Endothelial cell (in vitro differentiated cells): ENCODE data around the gene SAYSD1. TPM values are rescaled to one million over a fixed set of nuclear protein-coding genes. Genes with fewer than 3 reads are reported as not detected.

Experiments used
- DNase-seq: peaks from one replicate; pipeline ENCODE4 v3.0.0; 2021; ENCODE audit warnings: low spot score
- H3K27ac Mint-ChIP-seq: one replicate; pipeline ENCODE4 v1.8.0; 2021; ENCODE audit warnings: mixed read lengths, inconsistent platforms; ENCODE audit not compliant: unreplicated experiment
- H3K27me3 Mint-ChIP-seq: one replicate; pipeline ENCODE4 v1.8.0; 2021; ENCODE audit warnings: mild to moderate bottlenecking, moderate library complexity, mixed read lengths, inconsistent platforms; ENCODE audit not compliant: unreplicated experiment
- H3K36me3 Mint-ChIP-seq: one replicate; pipeline ENCODE4 v1.8.0; 2021; ENCODE audit warnings: mild to moderate bottlenecking, low read depth, mixed read lengths, inconsistent platforms; ENCODE audit not compliant: unreplicated experiment
- H3K4me1 Mint-ChIP-seq: one replicate; pipeline ENCODE4 v1.8.0; 2021; ENCODE audit warnings: mild to moderate bottlenecking, mixed read lengths, inconsistent platforms; ENCODE audit not compliant: unreplicated experiment
- H3K4me3 Mint-ChIP-seq: one replicate; pipeline ENCODE4 v1.8.0; 2021; ENCODE audit warnings: mild to moderate bottlenecking, mixed read lengths, inconsistent platforms; ENCODE audit not compliant: unreplicated experiment
- H3K9me3 Mint-ChIP-seq: one replicate; pipeline ENCODE4 v1.8.0; 2021; ENCODE audit warnings: mixed read lengths, inconsistent platforms; ENCODE audit not compliant: unreplicated experiment
- total RNA-seq: library from RNA; stranded (reverse); fragmentation: NEBNext Ultra II Directional; extraction: Animal tissue kit (Norgen Biotek cat#: 25700); gene quantifications from one replicate; pipeline ENCODE4 v1.2.1, GENCODE V29; 2021; ENCODE audit not compliant: unreplicated experiment
- TF ChIP-seq, protein P1 (sequence below): fragments of 200-600 bp; sonication (generic); IDR thresholded peaks from one replicate; pipeline ENCODE4 v1.5.0; 2021; ENCODE audit warnings: antibody characterized with exemption; ENCODE audit not compliant: unreplicated experiment

SAYSD1 gene
- total RNA-seq, 1 donor from 2014 or later: 10.8 TPM

DNA sequence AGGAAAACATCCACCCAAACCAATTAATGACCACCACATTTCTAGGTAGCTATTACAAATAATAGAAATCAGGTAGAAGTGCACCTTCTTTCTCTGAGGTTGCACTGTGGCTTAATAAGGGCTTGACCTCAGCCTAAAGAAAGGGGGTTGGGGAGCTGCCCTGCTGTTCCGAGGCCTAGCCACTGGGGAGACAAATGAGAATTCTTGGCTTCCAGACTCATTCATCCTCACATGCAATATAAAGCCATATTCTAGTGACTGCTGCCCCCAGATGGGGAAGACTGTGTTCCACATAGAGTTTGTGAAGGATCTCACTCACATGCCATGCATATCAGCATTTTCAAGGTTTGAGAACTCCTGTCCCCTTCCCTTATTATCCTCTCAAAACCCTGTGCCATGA, 22.9 kb downstream of the SAYSD1 start:
- H3K27me3 Mint-ChIP-seq: no peaks in the 10 kb centered on the region
- peak; percentile 54 for DNase-seq
- no peaks in the 10 kb centered on the region for H3K9me3 Mint-ChIP-seq
- TF ChIP-seq, protein P1, sequence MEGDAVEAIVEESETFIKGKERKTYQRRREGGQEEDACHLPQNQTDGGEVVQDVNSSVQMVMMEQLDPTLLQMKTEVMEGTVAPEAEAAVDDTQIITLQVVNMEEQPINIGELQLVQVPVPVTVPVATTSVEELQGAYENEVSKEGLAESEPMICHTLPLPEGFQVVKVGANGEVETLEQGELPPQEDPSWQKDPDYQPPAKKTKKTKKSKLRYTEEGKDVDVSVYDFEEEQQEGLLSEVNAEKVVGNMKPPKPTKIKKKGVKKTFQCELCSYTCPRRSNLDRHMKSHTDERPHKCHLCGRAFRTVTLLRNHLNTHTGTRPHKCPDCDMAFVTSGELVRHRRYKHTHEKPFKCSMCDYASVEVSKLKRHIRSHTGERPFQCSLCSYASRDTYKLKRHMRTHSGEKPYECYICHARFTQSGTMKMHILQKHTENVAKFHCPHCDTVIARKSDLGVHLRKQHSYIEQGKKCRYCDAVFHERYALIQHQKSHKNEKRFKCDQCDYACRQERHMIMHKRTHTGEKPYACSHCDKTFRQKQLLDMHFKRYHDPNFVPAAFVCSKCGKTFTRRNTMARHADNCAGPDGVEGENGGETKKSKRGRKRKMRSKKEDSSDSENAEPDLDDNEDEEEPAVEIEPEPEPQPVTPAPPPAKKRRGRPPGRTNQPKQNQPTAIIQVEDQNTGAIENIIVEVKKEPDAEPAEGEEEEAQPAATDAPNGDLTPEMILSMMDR: peak; percentile 31
- H3K36me3 Mint-ChIP-seq: no peaks in the 10 kb centered on the region
- no peak overlapping the region for H3K27ac Mint-ChIP-seq
- no peak overlapping the region for H3K4me3 Mint-ChIP-seq
- peaks cover 26% of the 10 kb centered on the region for H3K4me1 Mint-ChIP-seq

DNA sequence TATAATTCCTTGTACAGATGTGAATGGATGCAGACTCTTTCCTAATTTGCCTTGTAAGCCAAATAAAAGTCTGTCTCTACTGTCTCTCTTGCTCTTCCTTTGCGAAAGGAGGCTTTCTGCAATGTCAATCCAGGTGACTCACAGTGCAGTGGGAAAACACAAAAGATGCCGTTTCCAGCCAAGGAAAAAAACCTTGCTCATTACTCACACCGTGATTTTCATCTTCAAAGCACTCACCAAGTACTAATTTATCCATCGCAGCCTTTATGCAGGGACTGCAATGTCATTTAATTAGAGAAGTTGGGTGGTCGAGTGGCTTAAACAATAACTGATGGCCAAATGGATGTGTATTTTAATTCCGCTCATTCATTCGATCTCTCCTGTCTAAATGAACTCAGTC, 23.8 kb downstream of the SAYSD1 start:
- Mint-ChIP-seq H3K4me1 (peaks cover 26% of the 10 kb centered on the region), H3K27ac (no peak overlapping the region), H3K36me3 (peaks cover 6% of the 10 kb centered on the region), H3K4me3 (no peak overlapping the region), H3K9me3 (no peaks in the 10 kb centered on the region), H3K27me3 (no peaks in the 10 kb centered on the region)
- no peak for DNase-seq
- TF ChIP-seq, protein P1: no peak

DNA sequence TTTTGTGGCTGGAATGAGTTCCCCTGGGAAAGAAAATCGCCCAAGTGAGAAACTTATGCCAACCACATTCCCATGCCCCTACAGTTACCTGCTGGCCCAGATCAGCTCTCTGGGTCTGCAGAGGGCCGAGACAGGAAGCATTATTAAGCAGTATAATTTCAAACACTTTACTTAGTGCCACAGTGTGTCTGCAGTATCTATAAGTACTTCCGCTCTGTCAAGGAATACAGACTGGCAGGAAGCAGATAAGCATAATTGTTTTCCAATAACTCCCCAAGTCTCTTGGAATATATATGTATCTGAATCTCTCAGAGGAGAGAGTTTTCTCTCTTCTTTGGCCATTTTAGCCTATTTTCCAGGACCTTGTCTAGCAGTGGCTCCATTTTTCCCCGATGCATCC, 24.9 kb downstream of the SAYSD1 start:
- DNase-seq: no peak
- H3K36me3 Mint-ChIP-seq: peaks cover 6% of the 10 kb centered on the region
- H3K4me1 Mint-ChIP-seq: peaks cover 29% of the 10 kb centered on the region
- TF ChIP-seq, protein P1: no peak
- H3K27ac Mint-ChIP-seq: no peak overlapping the region
- no peaks in the 10 kb centered on the region for H3K9me3 Mint-ChIP-seq
- H3K27me3 Mint-ChIP-seq: no peaks in the 10 kb centered on the region
- H3K4me3 Mint-ChIP-seq: no peak overlapping the region

DNA sequence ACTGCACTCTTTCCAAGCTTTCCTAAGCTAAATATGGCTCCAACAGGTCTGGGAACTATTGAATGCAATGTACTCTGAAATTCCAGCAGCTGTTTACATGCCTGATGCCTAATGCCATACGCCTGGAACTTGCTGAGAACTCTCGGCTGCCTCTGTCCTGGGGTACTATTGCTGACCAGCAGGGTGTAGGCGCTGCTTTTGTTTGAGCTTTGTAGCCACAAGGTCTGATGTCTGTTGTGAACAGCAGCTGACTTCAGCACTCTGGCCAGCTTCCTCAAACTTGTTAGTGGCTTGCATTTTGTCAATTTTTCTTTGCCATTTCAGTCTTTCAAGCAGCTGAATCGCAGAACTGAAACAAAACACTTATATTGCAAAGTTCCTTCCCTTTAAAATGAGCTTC, 26.7 kb downstream of the SAYSD1 start:
- Mint-ChIP-seq H3K4me1 (peaks cover 30% of the 10 kb centered on the region), H3K4me3 (no peak overlapping the region), H3K27me3 (no peaks in the 10 kb centered on the region), H3K27ac (no peak overlapping the region), H3K36me3 (peaks cover 11% of the 10 kb centered on the region), H3K9me3 (no peaks in the 10 kb centered on the region)
- TF ChIP-seq, protein P1: peak; percentile 55
- DNase-seq: peak; percentile 59

DNA sequence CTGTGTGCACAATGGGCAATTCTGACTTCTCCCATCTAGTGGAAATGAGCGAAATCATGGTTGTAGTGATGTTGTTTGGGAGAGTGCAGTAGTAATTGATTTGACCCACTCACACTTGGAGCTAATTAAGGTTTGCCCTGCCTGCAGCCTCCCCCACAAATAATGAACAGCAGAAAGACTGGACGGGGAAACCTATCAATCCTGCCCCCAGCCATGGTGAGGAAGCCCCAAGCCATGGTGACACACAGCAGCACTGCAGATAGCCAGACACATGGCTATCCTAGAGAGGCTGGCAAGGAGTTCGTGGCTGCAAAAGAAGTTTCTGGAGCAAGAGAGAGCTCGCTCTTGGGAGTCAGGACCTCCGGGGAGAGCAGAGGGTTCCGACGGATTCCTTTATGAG, 27.8 kb downstream of the SAYSD1 start:
- no peak overlapping the region for H3K27ac Mint-ChIP-seq
- H3K27me3 Mint-ChIP-seq: no peaks in the 10 kb centered on the region

More for the DNA sequence above, 27.8 kb downstream of the SAYSD1 start:
- peaks cover 30% of the 10 kb centered on the region for H3K4me1 Mint-ChIP-seq
- DNase-seq: no peak
- no peaks in the 10 kb centered on the region for H3K9me3 Mint-ChIP-seq
- no peak overlapping the region for H3K4me3 Mint-ChIP-seq
- peaks cover 11% of the 10 kb centered on the region for H3K36me3 Mint-ChIP-seq
- TF ChIP-seq, protein P1: no peak
